ENCODE measurements around the gene CTSO.
"Not testable (repeated sequence)": the region's sequence is repeated elsewhere in the genome, so short reads cannot be mapped to it uniquely, and the experiment has no call there.

The CTSO gene

DNA sequence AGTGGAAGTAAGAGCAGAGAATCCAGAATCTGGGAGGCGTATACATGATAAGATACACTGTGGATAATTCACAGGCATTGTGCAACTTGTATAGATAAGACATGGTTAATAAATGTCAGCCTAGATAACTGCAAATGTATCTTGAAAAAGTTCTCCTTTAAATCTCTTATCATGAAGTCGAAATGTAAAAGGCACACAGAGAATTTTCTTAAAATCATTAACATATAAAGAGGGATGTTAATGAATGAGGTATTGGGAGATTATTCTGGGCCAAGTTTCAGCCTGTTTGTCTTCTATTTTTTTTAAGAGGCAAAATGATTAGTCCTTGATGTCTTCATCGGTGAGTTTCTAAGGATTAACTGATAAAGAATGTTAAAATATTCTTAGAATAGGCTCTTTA lies 49.3 kb downstream of the CTSO start:
- DNase-seq = no peak

DNA sequence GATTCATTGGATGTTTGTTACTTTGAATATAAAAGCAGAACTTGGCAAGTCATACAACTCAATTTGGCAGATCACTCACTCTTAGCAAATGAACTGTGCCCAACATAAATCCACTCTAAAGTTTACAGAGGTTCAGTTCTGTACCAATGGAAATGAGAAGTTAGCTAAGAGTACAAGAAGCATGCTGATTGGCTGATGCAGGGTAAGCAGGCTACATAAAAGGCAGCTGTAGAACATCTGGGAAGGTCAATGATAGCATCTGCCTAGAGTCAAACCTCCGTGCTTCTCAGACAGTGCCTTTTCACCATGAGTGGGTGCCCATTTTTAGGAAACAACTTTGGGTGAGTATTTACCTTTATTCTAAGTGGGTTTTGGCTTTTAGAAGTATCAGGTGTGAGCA lies 50.2 kb downstream of the CTSO start, which contains the start of gene TDO2:
Gene TDO2, plus strand, starts transcription at position 244 of the 400 bp plus-strand sequence. Its CDS starts 63 bp downstream, at position 307.
- no peak for DNase-seq

DNA sequence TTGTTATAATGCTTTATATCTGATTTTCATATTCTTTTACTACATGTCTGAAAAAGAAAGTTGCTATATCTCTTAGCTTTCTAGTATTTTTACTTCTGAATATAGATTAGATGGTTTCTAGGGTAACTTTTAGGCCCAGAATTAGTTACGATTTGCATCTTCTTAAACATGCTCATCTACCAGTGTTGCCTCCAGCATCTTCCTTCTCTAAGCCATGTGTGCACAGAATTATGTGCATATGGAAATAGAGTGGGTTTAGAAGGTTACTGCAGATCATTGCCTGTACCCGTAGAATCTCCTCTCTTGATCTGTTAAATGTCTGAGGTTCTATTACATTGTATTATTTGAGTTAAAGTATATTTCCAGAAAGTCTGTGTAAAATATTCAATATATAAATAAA lies 52.7 kb downstream of the CTSO start:
- no peak for DNase-seq

DNA sequence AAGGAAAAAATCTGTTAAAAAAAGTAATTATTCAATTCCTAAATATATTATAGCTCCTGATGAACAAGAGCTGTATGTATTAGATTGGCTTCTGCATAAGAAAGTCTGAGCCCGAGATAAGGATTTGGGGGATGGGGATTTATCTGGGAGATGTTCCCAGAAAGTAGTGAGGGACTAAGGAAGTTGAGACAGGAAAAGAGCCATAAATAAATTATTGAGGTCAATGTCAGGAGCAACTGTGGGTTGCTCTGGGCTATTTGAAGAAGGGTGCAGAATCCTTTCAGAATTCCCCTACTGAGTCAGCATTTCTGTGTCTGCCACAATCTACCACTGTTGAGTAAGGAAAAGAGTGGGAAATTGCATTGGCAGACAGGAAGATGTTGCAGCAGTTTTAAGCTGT lies 53.3 kb downstream of the CTSO start:
- no peak for DNase-seq

DNA sequence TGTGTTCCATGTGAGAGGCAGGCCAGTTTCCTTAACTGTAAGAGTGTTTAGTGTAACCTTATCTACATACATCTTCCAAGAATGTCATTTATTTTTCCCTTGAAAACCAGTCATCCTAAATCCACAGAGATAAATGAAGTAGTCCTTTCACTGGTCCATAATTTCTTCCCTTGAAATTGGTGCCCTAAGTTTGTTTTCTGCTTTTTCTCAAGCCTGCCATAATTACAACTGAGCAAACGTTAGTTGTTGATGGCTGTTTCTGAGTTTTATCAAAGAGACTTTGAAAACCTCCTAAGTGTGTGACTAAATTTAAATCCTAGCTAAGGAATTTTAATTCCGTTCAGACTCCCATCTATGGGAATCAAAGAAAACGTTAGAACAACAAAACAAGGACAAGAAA lies 53.8 kb downstream of the CTSO start:
- DNase-seq = no peak

DNA sequence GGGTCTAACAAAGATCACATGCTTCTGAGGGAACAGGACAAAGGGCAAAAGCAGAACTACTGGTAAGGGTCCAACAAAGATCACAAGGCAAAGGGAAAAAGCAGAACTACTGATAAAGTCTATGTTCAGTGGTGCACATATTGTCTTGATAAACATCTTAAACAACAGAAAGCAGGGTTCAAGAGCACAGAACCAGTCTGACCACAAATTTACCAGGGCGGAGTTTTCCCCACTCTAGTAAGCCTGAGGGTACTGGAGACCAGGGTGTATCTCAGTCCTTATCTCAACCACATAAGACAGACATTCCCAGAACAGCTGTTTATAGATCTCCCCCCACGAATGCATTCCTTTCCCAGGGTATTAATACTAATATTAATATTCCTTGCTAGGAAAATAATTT lies 55.3 kb downstream of the CTSO start:
- DNase-seq = not testable (repeated sequence)

DNA sequence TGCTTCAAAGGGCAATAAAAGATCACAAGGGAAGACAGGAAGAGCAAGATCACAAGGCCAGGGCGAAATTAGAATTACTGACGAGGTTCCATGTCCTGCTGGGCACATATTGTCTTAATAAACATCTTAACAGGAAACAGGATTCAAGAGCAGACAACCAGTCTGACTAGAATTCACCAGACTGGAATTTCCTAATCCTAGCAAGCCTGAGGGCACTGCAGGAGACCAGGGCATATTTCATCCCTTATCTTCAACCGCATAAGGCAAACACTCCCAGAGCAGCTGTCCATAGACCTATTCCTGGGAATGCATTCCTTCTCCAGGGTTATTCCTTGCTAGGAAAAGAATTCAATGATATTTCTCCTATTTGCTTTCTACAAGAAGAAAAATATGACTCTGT lies 62.6 kb downstream of the CTSO start:
- no peak for DNase-seq

GRCh38 chr4:155889946-155890345 lies 63.7 kb downstream of the CTSO start:
- no peak for DNase-seq

GRCh38 chr4:155889031-155889793 lies 64.5 kb downstream of the CTSO start:
- no peak for DNase-seq

DNA sequence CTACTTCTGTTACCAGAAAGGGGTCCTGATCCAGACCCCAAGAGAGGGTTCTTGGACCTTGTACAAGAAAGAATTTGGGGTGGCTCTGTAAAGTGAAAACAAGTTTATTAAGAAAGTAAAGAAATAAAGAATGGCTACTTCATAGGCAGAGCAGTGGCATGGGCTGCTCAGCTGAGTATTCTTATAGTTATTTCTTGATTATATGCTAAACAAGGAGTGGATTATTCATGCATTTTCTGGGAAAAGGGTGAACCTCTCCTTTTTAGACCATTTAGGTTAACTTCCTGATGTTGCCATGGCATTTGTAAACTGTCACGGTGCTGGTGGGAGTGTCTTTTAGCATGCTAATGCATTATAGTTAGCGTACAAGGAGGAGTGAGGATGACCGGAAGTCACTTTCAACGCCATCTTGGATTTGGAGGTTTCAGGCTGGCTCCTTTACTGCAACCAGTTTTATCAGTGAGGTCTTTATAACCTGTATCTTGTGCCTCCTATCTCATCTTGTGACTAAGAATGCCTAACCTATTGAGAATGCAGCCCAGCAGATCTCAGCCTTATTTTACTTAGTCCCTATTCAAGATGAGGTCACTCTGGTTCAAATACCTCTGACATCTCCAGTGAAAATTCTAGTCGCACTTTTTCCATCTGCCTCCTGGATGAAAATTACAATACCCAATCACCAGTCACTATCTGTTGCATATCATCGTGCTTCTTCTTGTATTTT lies 65.7 kb downstream of the CTSO start:
- DNase-seq = no peak

- no peak for DNase-seq
Measured at GRCh38 chr4:155887045-155887444, 66.6 kb downstream of the CTSO start.

GRCh38 chr4:155885666-155886065 lies 68.0 kb downstream of the CTSO start:
- no peak for DNase-seq

DNA sequence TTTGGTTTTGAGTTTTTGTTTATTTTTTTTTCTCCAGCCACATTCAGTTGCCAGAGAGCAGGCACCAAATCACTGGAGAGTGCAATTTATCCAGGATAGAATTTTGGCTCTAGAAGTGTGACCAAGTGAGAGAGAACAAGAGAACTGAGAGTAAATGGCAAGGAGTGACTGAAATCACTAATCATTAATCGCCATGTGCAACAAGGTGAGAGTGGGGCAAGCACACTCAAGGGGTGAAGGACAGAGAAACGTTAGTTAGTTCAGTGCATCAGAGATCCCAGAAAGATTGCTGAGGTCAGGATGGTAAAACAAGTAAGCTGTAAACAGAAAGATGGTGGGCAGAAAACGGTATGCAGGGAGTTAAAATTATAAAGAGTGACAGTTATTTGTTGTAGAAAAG lies 69.8 kb downstream of the CTSO start:
- no peak for DNase-seq

DNA sequence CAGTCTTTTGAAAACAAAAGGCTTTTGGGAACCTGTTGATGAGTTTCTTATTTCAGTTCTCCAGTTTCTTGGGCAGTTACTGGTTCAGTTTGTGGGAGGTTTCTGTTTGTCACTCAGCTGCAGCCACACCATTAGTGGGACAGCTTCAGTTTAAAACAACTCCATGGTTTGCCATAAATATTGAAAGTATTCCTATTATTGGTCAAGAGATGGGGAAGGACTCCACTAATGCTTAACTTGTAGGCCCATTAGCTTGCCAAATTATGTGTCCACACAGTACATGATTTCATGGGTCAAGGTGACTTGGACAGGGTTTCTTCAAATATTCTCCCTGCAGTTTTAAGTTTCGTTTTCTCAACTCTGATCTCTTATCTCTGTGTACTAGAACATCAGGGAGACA lies 72.1 kb downstream of the CTSO start:
- no peak for DNase-seq

DNA sequence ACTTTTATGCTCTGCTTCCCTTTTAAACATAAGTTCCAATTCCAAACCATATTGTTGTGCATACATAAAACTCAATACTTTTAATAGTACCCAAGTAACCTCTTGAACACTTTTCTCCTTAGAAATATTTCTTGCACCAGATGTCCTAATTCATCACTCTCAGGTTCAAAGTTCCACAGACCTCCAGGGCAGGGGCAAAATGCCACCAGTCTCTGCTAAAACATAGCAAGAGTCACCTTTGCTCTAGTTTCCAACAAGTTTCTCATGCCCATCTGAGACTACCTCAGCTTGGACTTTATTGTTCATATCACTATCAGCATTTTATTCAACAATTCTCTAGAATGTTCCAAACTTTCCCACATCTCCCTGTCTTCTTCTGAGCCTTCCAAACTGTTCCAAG lies 73.9 kb downstream of the CTSO start:
- DNase-seq = no peak

- no peak for DNase-seq
Measured at GRCh38 chr4:155878611-155879010, 75.1 kb downstream of the CTSO start.

- DNase-seq = no peak
Measured at GRCh38 chr4:155877971-155878370, 75.7 kb downstream of the CTSO start.

DNA sequence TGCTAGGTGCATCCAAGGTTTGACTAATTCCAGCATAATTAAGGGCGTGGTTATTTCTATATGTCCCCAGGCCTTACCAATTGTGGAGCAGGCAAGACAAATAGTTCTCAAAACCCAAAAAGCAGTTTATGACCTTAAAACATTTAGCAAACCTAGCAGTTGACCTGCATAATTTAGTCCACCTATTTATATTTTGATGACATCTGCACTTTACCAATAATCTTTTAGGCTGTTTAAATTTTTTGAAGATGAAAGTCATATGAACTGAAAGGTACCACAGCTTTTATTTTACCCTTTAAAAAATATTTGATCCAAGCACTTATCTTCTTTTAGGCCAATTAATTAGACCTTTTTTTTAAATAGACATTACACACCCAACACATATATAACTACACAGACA lies 77.8 kb downstream of the CTSO start:
- DNase-seq = no peak

Measured in activated gamma-delta T cell treated with Interleukin-2 at 50 U/mL for 16 hours (primary cell).